ENCODE data around the gene SETSIP. TPM values are rescaled to one million over a fixed set of nuclear protein-coding genes. Genes with fewer than 3 reads are reported as not detected.

Gene SETSIP
- total and polyA plus RNA-seq, 2 donors (not counting 1 experiment from before 2014, with no cell fraction given): 0.12 to 0.17 TPM

DNA sequence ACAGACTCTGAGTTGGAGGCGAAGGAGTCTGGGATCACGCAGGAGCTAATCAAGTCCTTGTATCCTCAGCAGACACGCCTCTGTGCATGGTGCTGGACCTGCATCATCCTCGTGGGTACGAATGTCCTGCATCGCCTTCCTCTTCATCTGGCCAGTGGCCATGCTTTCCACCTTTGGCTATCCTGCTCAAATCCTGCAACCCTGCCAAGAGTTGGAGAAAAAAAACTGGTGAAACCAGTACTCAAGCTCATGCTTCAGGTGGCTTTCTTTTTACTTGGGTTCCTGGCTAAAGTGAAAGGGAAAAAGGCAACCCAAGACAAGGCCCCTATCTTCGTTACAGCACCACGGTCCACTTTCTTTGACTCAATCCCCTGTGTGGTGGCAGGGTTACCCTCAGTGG lies 8.9 kb downstream of the SETSIP start:
- no peaks in the 10 kb centered on the region for H3K9me3 ChIP-seq (ENCODE audit: control insufficient read depth, insufficient read depth, low read depth, low read length)
- no peak overlapping the region for H3K4me2 ChIP-seq (ENCODE audit: extremely low read depth, insufficient read depth, low read length)
- H3K79me2 ChIP-seq (ENCODE audit: control insufficient read depth, insufficient read depth, low read length): no peaks in the 10 kb centered on the region
- H3K36me3 ChIP-seq (ENCODE audit: control insufficient read depth, insufficient read depth, low read length): no peaks in the 10 kb centered on the region
- no peaks in the 10 kb centered on the region for H3K27me3 ChIP-seq (ENCODE audit: control insufficient read depth, insufficient read depth, low read length)
- TF ChIP-seq EZH2 (IDR thresholded peaks at IDR 0.05; ENCODE audit: low read length, missing control alignments): no peak
- TF ChIP-seq CTCF (conservative IDR thresholded peaks at IDR 0.05 in 1 of 2, IDR thresholded peaks at IDR 0.05 in 1 of 2; ENCODE audit: low read depth in 1 of 2, low read length in 2 of 2): no peak
- no peak overlapping the region for H2AFZ ChIP-seq (ENCODE audit: low read length)
- H3K9ac ChIP-seq (ENCODE audit: insufficient read depth, low read length): no peak overlapping the region
- no peaks in the 10 kb centered on the region for H4K20me1 ChIP-seq (ENCODE audit: control insufficient read depth, extremely low read depth, insufficient read depth, low read length)
- no peak for DNase-seq (ENCODE audit: low read depth in 2 of 2)
- H3K4me3 ChIP-seq (replicated peaks in 1 of 4; ENCODE audit: control extremely low read depth in 1 of 4, insufficient read depth in 1 of 4, low read depth in 3 of 4, low read length in 4 of 4): no peak overlapping the region
- H3K4me1 ChIP-seq (ENCODE audit: control insufficient read depth, extremely low read depth, insufficient read depth, low read length): no peaks in the 10 kb centered on the region
- H3K27ac ChIP-seq (ENCODE audit: insufficient read depth, low read length): no peak overlapping the region

DNA sequence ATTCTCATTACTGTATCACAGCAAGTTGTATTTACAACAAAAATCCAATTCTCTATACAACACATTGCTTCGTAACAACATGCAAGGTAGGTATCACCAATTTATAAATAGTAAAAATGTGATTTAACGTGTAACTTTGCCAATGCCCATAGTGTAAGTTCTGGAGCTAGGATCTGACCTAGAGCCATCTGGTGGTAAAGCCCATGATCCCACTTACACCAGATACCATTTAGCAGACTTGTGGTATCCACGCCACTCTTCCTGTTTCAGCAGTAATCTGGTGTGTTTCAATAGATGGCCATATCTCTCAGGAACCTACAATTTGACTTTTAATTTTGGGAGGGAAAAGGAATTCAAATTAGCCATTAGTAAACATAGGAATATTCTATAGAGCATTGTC lies 10.2 kb downstream of the SETSIP start:
- no peak overlapping the region for H3K27ac ChIP-seq (ENCODE audit: insufficient read depth, low read length)
- H3K79me2 ChIP-seq (ENCODE audit: control insufficient read depth, insufficient read depth, low read length): no peaks in the 10 kb centered on the region
- no peaks in the 10 kb centered on the region for H4K20me1 ChIP-seq (ENCODE audit: control insufficient read depth, extremely low read depth, insufficient read depth, low read length)
- no peaks in the 10 kb centered on the region for H3K36me3 ChIP-seq (ENCODE audit: control insufficient read depth, insufficient read depth, low read length)
- no peak overlapping the region for H2AFZ ChIP-seq (ENCODE audit: low read length)
- no peaks in the 10 kb centered on the region for H3K9me3 ChIP-seq (ENCODE audit: control insufficient read depth, insufficient read depth, low read depth, low read length)
- H3K4me3 ChIP-seq (replicated peaks in 1 of 4; ENCODE audit: control extremely low read depth in 1 of 4, insufficient read depth in 1 of 4, low read depth in 3 of 4, low read length in 4 of 4): no peak overlapping the region
- H3K9ac ChIP-seq (ENCODE audit: insufficient read depth, low read length): no peak overlapping the region
- no peaks in the 10 kb centered on the region for H3K27me3 ChIP-seq (ENCODE audit: control insufficient read depth, insufficient read depth, low read length)
- no peaks in the 10 kb centered on the region for H3K4me1 ChIP-seq (ENCODE audit: control insufficient read depth, extremely low read depth, insufficient read depth, low read length)
- no peak overlapping the region for H3K4me2 ChIP-seq (ENCODE audit: extremely low read depth, insufficient read depth, low read length)
- DNase-seq (ENCODE audit: low read depth in 2 of 2): no peak
- TF ChIP-seq CTCF (conservative IDR thresholded peaks at IDR 0.05 in 1 of 2, IDR thresholded peaks at IDR 0.05 in 1 of 2; ENCODE audit: low read depth in 1 of 2, low read length in 2 of 2) (no peak), EZH2 (IDR thresholded peaks at IDR 0.05; ENCODE audit: low read length, missing control alignments) (no peak)

- Histone ChIP-seq H3K4me2 (ENCODE audit: extremely low read depth, insufficient read depth, low read length) (no peak overlapping the region), H3K4me1 (ENCODE audit: control insufficient read depth, extremely low read depth, insufficient read depth, low read length) (no peaks in the 10 kb centered on the region), H2AFZ (ENCODE audit: low read length) (no peak overlapping the region), H4K20me1 (ENCODE audit: control insufficient read depth, extremely low read depth, insufficient read depth, low read length) (no peaks in the 10 kb centered on the region), H3K4me3 (replicated peaks in 1 of 4; ENCODE audit: control extremely low read depth in 1 of 4, insufficient read depth in 1 of 4, low read depth in 3 of 4, low read length in 4 of 4) (no peak overlapping the region), H3K79me2 (ENCODE audit: control insufficient read depth, insufficient read depth, low read length) (no peaks in the 10 kb centered on the region), H3K9me3 (ENCODE audit: control insufficient read depth, insufficient read depth, low read depth, low read length) (no peaks in the 10 kb centered on the region), H3K27ac (ENCODE audit: insufficient read depth, low read length) (no peak overlapping the region), H3K27me3 (ENCODE audit: control insufficient read depth, insufficient read depth, low read length) (no peaks in the 10 kb centered on the region), H3K9ac (ENCODE audit: insufficient read depth, low read length) (no peak overlapping the region), H3K36me3 (ENCODE audit: control insufficient read depth, insufficient read depth, low read length) (no peaks in the 10 kb centered on the region)
- DNase-seq (ENCODE audit: low read depth in 2 of 2): no peak
- no peak for TF ChIP-seq EZH2 (IDR thresholded peaks at IDR 0.05; ENCODE audit: low read length, missing control alignments)
- TF ChIP-seq CTCF (conservative IDR thresholded peaks at IDR 0.05 in 1 of 2, IDR thresholded peaks at IDR 0.05 in 1 of 2; ENCODE audit: low read depth in 1 of 2, low read length in 2 of 2): no peak
Observed at GRCh38 chr1:92051948-92052347, 23.3 kb downstream of the SETSIP start.
